Measurements from ENCODE around the gene C4BPA.

Gene C4BPA

DNA sequence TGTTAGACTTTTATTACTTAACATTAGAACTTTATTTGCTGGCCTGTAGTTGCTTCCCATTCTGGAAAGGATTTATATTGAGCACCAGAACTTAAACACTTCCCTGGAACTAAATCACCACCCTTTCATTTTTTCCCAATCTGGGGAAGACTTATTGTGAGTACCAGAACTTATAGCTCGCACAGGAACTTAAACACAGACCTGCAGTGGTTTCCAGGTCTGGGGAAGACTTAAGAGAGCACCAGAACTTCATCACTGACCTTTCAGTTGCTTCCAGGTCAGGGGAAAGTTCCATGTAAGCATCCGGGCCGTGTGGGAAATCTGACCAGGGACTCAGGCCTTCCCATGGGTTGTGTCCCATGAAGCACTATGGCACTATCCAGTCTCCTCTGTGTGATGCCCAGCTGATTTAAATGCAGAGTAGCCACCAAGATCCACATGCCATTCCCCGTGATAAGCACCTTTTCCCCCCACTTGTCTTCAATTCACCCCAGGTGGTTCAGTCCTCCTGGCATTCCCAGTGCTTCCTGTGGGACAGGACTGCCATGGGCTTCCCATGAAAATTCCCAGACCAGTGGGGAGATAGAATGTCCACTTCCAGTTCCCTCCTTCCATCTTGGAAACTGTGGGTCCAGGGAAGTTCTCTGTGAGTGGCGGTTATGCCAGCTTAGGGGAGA, 48.9 kb downstream of the C4BPA start:
- no peak for ATAC-seq
- no peak for TF ChIP-seq PPARA (CRISPR knock-in tag; IDR thresholded peaks at IDR 0.05; ENCODE audit: borderline replicate concordance)
- TF ChIP-seq ESRRG (CRISPR knock-in tag; IDR thresholded peaks at IDR 0.05), result no peak
- TF ChIP-seq, protein P1, sequence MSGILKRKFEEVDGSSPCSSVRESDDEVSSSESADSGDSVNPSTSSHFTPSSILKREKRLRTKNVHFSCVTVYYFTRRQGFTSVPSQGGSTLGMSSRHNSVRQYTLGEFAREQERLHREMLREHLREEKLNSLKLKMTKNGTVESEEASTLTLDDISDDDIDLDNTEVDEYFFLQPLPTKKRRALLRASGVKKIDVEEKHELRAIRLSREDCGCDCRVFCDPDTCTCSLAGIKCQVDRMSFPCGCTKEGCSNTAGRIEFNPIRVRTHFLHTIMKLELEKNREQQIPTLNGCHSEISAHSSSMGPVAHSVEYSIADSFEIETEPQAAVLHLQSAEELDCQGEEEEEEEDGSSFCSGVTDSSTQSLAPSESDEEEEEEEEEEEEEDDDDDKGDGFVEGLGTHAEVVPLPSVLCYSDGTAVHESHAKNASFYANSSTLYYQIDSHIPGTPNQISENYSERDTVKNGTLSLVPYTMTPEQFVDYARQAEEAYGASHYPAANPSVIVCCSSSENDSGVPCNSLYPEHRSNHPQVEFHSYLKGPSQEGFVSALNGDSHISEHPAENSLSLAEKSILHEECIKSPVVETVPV (CRISPR knock-in tag; IDR thresholded peaks at IDR 0.05), result no peak
- TF ChIP-seq, protein P2, sequence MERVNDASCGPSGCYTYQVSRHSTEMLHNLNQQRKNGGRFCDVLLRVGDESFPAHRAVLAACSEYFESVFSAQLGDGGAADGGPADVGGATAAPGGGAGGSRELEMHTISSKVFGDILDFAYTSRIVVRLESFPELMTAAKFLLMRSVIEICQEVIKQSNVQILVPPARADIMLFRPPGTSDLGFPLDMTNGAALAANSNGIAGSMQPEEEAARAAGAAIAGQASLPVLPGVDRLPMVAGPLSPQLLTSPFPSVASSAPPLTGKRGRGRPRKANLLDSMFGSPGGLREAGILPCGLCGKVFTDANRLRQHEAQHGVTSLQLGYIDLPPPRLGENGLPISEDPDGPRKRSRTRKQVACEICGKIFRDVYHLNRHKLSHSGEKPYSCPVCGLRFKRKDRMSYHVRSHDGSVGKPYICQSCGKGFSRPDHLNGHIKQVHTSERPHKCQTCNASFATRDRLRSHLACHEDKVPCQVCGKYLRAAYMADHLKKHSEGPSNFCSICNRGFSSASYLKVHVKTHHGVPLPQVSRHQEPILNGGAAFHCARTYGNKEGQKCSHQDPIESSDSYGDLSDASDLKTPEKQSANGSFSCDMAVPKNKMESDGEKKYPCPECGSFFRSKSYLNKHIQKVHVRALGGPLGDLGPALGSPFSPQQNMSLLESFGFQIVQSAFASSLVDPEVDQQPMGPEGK (CRISPR knock-in tag; IDR thresholded peaks at IDR 0.05; ENCODE audit: borderline replicate concordance), result no peak
- TF ChIP-seq ZNF70 (CRISPR knock-in tag; IDR thresholded peaks at IDR 0.05), result no peak
- no peak for TF ChIP-seq ZNF565 (CRISPR knock-in tag; conservative IDR thresholded peaks at IDR 0.05; ENCODE audit: low read depth)
- TF ChIP-seq ZNF8 (CRISPR knock-in tag; IDR thresholded peaks at IDR 0.05), result no peak
- TF ChIP-seq, protein P3, sequence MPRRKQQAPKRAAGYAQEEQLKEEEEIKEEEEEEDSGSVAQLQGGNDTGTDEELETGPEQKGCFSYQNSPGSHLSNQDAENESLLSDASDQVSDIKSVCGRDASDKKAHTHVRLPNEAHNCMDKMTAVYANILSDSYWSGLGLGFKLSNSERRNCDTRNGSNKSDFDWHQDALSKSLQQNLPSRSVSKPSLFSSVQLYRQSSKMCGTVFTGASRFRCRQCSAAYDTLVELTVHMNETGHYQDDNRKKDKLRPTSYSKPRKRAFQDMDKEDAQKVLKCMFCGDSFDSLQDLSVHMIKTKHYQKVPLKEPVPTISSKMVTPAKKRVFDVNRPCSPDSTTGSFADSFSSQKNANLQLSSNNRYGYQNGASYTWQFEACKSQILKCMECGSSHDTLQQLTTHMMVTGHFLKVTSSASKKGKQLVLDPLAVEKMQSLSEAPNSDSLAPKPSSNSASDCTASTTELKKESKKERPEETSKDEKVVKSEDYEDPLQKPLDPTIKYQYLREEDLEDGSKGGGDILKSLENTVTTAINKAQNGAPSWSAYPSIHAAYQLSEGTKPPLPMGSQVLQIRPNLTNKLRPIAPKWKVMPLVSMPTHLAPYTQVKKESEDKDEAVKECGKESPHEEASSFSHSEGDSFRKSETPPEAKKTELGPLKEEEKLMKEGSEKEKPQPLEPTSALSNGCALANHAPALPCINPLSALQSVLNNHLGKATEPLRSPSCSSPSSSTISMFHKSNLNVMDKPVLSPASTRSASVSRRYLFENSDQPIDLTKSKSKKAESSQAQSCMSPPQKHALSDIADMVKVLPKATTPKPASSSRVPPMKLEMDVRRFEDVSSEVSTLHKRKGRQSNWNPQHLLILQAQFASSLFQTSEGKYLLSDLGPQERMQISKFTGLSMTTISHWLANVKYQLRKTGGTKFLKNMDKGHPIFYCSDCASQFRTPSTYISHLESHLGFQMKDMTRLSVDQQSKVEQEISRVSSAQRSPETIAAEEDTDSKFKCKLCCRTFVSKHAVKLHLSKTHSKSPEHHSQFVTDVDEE (CRISPR knock-in tag; IDR thresholded peaks at IDR 0.05), result no peak
- no peak for TF ChIP-seq GLIS3 (CRISPR knock-in tag; IDR thresholded peaks at IDR 0.05)
- no peak for TF ChIP-seq TOX (CRISPR knock-in tag; IDR thresholded peaks at IDR 0.05; ENCODE audit: borderline replicate concordance)
- TF ChIP-seq SNAI2 (CRISPR knock-in tag; IDR thresholded peaks at IDR 0.05), result no peak
- TF ChIP-seq, protein P4, sequence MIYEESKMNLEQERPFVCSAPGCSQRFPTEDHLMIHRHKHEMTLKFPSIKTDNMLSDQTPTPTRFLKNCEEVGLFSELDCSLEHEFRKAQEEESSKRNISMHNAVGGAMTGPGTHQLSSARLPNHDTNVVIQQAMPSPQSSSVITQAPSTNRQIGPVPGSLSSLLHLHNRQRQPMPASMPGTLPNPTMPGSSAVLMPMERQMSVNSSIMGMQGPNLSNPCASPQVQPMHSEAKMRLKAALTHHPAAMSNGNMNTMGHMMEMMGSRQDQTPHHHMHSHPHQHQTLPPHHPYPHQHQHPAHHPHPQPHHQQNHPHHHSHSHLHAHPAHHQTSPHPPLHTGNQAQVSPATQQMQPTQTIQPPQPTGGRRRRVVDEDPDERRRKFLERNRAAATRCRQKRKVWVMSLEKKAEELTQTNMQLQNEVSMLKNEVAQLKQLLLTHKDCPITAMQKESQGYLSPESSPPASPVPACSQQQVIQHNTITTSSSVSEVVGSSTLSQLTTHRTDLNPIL (CRISPR knock-in tag; IDR thresholded peaks at IDR 0.05; ENCODE audit: low read depth), result no peak
- TF ChIP-seq BACH2 (CRISPR knock-in tag; IDR thresholded peaks at IDR 0.05; ENCODE audit: borderline replicate concordance), result no peak

DNA sequence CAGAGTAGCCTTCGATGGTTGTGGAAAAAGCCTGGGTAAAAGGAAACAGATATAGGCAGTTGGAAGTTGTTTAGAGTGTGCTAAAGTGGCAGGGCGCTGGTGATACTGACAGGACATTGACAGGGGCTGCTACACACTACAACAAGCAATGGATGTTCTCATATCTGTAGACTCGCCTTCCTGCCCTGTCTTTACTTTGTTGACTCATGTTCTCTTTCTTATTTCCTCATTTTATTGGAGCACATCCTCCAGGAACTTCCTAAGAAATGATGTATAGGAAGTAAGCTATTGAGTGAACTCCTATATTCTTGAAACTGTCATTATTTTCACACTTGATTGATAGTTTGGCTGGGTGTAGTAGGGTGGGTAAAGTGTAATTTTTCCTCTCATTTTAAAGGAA, 51.0 kb downstream of the C4BPA start:
- ATAC-seq, result no peak
- TF ChIP-seq, protein P3 (CRISPR knock-in tag; IDR thresholded peaks at IDR 0.05), result no peak
- no peak for TF ChIP-seq ZFP30 (CRISPR knock-in tag; IDR thresholded peaks at IDR 0.05)
- TF ChIP-seq, protein P4 (CRISPR knock-in tag; IDR thresholded peaks at IDR 0.05; ENCODE audit: low read depth), result no peak
- no peak for TF ChIP-seq RARB (CRISPR knock-in tag; IDR thresholded peaks at IDR 0.05)
- TF ChIP-seq TCF4 (CRISPR knock-in tag; IDR thresholded peaks at IDR 0.05; ENCODE audit: borderline replicate concordance), result no peak
- no peak for TF ChIP-seq ESRRG (CRISPR knock-in tag; IDR thresholded peaks at IDR 0.05)
- TF ChIP-seq, protein P5, sequence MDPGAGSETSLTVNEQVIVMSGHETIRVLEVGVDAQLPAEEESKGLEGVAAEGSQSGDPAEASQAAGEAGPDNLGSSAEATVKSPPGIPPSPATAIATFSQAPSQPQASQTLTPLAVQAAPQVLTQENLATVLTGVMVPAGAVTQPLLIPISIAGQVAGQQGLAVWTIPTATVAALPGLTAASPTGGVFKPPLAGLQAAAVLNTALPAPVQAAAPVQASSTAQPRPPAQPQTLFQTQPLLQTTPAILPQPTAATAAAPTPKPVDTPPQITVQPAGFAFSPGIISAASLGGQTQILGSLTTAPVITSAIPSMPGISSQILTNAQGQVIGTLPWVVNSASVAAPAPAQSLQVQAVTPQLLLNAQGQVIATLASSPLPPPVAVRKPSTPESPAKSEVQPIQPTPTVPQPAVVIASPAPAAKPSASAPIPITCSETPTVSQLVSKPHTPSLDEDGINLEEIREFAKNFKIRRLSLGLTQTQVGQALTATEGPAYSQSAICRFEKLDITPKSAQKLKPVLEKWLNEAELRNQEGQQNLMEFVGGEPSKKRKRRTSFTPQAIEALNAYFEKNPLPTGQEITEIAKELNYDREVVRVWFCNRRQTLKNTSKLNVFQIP (CRISPR knock-in tag; IDR thresholded peaks at IDR 0.05; ENCODE audit: borderline replicate concordance, low read depth), result no peak
- TF ChIP-seq ZNF8 (CRISPR knock-in tag; IDR thresholded peaks at IDR 0.05), result no peak
- no peak for TF ChIP-seq ZC3H10 (CRISPR knock-in tag; IDR thresholded peaks at IDR 0.05)
- no peak for TF ChIP-seq SNAI2 (CRISPR knock-in tag; IDR thresholded peaks at IDR 0.05)
- TF ChIP-seq ZFP3 (CRISPR knock-in tag; IDR thresholded peaks at IDR 0.05), result no peak
- no peak for TF ChIP-seq ISL1 (CRISPR knock-in tag; IDR thresholded peaks at IDR 0.05)
- TF ChIP-seq GLIS3 (CRISPR knock-in tag; IDR thresholded peaks at IDR 0.05), result no peak
- TF ChIP-seq, protein P2 (CRISPR knock-in tag; IDR thresholded peaks at IDR 0.05; ENCODE audit: borderline replicate concordance), result no peak
- TF ChIP-seq, protein P1 (CRISPR knock-in tag; IDR thresholded peaks at IDR 0.05), result no peak
- no peak for TF ChIP-seq BACH2 (CRISPR knock-in tag; IDR thresholded peaks at IDR 0.05; ENCODE audit: borderline replicate concordance)
- no peak for TF ChIP-seq CSDC2 (CRISPR knock-in tag; IDR thresholded peaks at IDR 0.05)
